Adrenal gland (tissue), 5 donors: Measurements from ENCODE around the gene THUMPD2.

Source experiments
- CTCF ChIP-seq, 6 experiments: fragments of 450-650 bp in 4 of 6; fragments of 200-600 bp in 2 of 6; sonication (generic) in 1 of 6; IDR thresholded peaks; 1 replicate in 5 of 6; 2 replicates in 1 of 6; pipeline versions ENCODE4 v1.5.1 to v1.8.0; 2016 to 2021; ENCODE audit warnings: antibody characterized with exemption in 6 of 6, mild to moderate bottlenecking in 2 of 6, moderate library complexity in 1 of 6
- POLR2A ChIP-seq, 2 donors: fragments of 450-650 bp; IDR thresholded peaks; one replicate each; pipeline ENCODE4 v1.6.1; 2017; ENCODE audit warnings: antibody characterized with exemption in 2 of 2, mild to moderate bottlenecking in 2 of 2, moderate library complexity in 1 of 2
- donor health status: DM: no; HTN: no; CAD: no.

- TF ChIP-seq CTCF (IDR thresholded peaks at IDR 0.05), result no peak
- no peak for TF ChIP-seq POLR2A (IDR thresholded peaks at IDR 0.05)
Observed at GRCh38 chr2:39730276-39730675, 48.8 kb downstream of the THUMPD2 start.
